Stimulated activated naive B cell treated with anti-CD40 and anti-IgM and Interleukin-4, amounts not matched to agents 10 μg/mL and 1 μg/mL and 100 μg/mL, for 72 hours (primary cell): ENCODE results near the gene ATRNL1.

ENCODE experiments used
- ATAC-seq, 2 donors: fragments of 150-1000 bp; cut with Tn5 transposase; replicated peaks; 2 replicates each; pipeline ENCODE4 v1.10.0; 2021; ENCODE audit warnings: moderate library complexity in 1 of 2
- DNase-seq: peaks from one replicate; pipeline ENCODE4 v3.0.0; 2021
- H3K27ac Mint-ChIP-seq: one replicate; pipeline ENCODE4 v1.8.0; 2022; ENCODE audit warnings: mild to moderate bottlenecking, mixed read lengths
- H3K27me3 Mint-ChIP-seq, 2 donors: one replicate each; pipeline ENCODE4 v1.8.0; 2022; ENCODE audit warnings: mixed read lengths in 2 of 2
- H3K36me3 Mint-ChIP-seq, 2 donors: one replicate each; pipeline ENCODE4 v1.8.0; 2022; ENCODE audit warnings: mixed read lengths in 2 of 2, mild to moderate bottlenecking in 1 of 2
- H3K4me1 Mint-ChIP-seq, 2 donors: one replicate each; pipeline ENCODE4 v1.8.0; 2022; ENCODE audit warnings: mixed read lengths in 2 of 2, mild to moderate bottlenecking in 1 of 2
- H3K4me3 Mint-ChIP-seq, 2 donors: one replicate each; pipeline ENCODE4 v1.8.0; 2022; ENCODE audit warnings: mild to moderate bottlenecking in 2 of 2, mixed read lengths in 2 of 2, moderate library complexity in 1 of 2
- H3K9me3 Mint-ChIP-seq, 2 donors: one replicate each; pipeline ENCODE4 v1.8.0; 2022; ENCODE audit warnings: mixed read lengths in 2 of 2, mild to moderate bottlenecking in 1 of 2

The ATRNL1 gene

DNA sequence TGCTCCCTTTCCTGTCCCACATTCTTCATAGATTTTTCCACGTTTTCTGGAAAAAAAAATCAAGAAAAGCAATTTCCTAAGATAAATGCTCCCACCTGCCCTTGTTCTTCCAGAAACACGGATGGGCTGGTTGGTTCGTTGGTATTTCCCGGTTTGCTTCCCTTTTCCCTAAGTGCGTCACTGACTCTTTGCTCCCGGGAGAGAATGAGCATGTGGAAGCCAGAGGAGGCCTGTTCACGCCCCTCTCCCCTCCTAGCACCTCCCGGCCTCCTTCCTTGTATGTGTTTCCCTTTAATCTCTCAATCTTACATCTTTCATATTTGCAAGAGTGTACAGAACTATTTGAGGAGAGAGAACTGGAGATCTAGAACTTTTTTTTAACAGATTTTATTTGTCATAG lies 737.9 kb downstream of the ATRNL1 start:
- Mint-ChIP-seq H3K27ac (no peak overlapping the region), H3K27me3 (no peaks in the 10 kb centered on the region), H3K9me3 (peaks cover 0 to 3% of the 10 kb centered on the region in 2 donors), H3K36me3 (no peaks in the 10 kb centered on the region), H3K4me1 (no peaks in the 10 kb centered on the region), H3K4me3 (no peak overlapping the region)
- DNase-seq: no peak
- ATAC-seq: no peak

DNA sequence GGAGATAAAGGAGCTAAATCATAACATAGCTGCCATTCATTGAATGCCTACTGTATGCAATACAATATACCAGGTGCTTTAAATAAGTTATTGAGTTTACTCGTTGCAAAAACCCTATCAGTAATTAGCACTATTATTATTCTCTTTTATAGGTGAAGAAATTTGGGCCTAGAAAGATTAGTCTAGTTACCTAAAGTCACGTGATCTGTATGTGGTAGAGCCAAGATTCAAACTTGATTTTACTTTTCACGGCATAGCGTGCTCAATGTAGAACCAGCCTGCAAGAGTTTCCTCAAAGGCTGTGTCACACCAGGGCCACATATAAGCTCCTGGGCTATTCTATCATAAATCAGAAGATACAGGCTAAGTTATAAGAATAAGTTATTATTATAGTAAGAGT lies 740.0 kb downstream of the ATRNL1 start:
- no peak for ATAC-seq
- Mint-ChIP-seq H3K4me1 (no peaks in the 10 kb centered on the region), H3K27me3 (no peaks in the 10 kb centered on the region), H3K27ac (no peak overlapping the region), H3K4me3 (no peak overlapping the region), H3K36me3 (no peaks in the 10 kb centered on the region), H3K9me3 (peaks cover 0 to 3% of the 10 kb centered on the region in 2 donors)
- DNase-seq: no peak

DNA sequence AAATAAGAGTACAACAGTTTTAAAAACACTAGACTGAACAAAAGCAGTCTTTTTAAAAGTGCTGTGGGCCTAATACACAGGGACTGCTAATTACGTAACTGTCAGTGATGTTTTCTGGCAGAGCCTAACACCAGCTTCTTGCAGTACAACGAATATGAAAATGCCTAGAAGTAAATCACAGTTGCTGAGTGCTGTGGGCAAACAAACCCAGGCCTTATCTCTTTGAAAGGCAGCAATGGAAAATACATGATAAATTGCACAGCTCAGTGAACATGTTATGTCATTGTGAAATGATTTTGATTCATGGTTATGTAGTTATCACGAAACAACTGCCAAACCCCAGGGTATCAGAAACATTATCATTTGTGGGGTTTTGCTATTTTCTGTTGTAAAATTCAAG lies 751.4 kb downstream of the ATRNL1 start:
- Mint-ChIP-seq H3K4me3 (no peak overlapping the region), H3K27ac (no peak overlapping the region), H3K27me3 (no peaks in the 10 kb centered on the region), H3K36me3 (no peaks in the 10 kb centered on the region), H3K9me3 (peaks cover 0 to 7% of the 10 kb centered on the region in 2 donors), H3K4me1 (no peaks in the 10 kb centered on the region)
- DNase-seq (no peak), ATAC-seq (no peak)

DNA sequence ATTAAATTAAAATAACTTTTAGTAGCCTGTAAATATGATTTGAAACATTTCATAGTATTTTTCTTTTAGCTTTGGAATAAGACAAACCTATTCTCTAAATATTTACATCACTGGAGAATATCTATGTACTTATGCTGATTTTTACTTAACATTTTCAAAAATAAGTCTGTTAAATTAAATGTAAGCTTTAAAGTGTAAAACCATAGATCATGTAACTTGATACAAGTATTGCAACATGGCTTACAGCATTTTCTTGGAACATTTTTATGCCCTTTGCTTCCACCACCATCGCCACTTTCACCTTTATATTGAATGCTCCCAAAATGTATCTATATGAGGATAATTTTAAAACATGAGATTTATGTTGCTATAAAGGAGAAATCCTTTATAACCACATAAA lies 752.8 kb downstream of the ATRNL1 start:
- no peak overlapping the region for H3K27ac Mint-ChIP-seq
- no peaks in the 10 kb centered on the region for H3K36me3 Mint-ChIP-seq
- no peak for ATAC-seq
- H3K4me3 Mint-ChIP-seq: no peak overlapping the region
- no peak for DNase-seq
- peaks cover 0 to 7% of the 10 kb centered on the region in 2 donors for H3K9me3 Mint-ChIP-seq
- no peaks in the 10 kb centered on the region for H3K27me3 Mint-ChIP-seq
- H3K4me1 Mint-ChIP-seq: no peaks in the 10 kb centered on the region

DNA sequence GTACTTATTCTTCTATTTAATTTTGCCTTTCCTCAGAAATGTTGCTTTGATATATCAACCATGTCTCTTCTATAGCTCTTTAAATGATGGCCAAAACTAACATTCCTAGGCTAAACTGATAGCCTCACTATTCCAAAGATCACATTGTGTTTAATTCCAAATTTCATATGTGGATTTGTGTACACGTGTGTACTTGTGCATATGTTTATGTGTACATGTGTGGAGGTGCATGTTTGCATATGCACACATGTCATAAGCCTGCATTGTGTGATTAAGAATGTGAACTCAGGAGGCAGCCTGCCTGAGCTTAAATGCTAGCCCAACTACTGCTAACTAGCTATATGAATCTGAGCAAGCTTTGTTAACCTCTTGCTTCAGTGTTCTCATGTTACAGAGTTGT lies 753.4 kb downstream of the ATRNL1 start:
- Mint-ChIP-seq H3K4me1 (no peaks in the 10 kb centered on the region), H3K36me3 (no peaks in the 10 kb centered on the region), H3K27ac (no peak overlapping the region), H3K4me3 (no peak overlapping the region), H3K27me3 (no peaks in the 10 kb centered on the region), H3K9me3 (peaks cover 0 to 7% of the 10 kb centered on the region in 2 donors)
- ATAC-seq: no peak
- DNase-seq: no peak

DNA sequence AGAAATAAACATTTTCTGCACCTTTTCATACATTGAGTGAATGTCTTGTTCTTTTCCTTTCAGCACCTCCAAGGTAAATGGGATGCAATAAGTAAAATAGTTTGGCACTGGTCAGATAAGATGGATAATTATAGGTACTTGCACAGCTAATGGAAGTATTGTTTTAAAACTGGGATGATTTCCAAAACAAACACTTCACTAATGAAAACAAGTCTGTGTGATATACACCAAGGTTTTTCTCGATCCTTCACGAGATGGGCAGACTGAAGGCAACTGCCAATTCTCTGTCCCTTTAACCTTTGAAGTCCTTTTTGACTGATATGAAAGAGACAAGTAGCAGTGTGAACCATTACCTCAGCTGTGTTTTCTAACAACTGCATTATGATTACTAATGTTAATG lies 756.0 kb downstream of the ATRNL1 start:
- DNase-seq (no peak), ATAC-seq (no peak)
- Mint-ChIP-seq H3K27ac (no peak overlapping the region), H3K9me3 (peaks cover 0 to 3% of the 10 kb centered on the region in 2 donors), H3K27me3 (no peaks in the 10 kb centered on the region), H3K4me1 (no peaks in the 10 kb centered on the region), H3K36me3 (no peaks in the 10 kb centered on the region), H3K4me3 (no peak overlapping the region)

DNA sequence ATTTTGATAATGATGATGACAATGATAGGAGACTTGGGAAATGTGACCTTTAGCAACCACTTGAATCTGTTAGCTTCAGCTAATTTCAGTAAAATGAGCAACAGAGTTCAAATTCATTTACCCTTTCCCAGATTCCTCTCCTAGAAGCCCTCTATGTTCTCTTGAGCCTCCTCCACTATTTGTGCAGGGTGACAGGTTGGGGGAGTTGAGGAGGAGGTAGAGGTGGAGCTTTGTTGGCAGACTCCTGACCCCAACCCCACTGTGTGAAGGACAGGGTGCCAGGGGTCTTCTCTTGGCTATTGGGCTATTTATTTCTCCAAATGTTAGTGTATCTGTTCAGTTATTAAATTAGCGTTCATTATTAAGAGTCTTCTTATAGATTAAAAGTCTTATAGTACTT lies 757.5 kb downstream of the ATRNL1 start:
- Mint-ChIP-seq H3K36me3 (no peaks in the 10 kb centered on the region), H3K27me3 (no peaks in the 10 kb centered on the region), H3K9me3 (peaks cover 1 to 3% of the 10 kb centered on the region in 2 donors), H3K4me1 (no peaks in the 10 kb centered on the region), H3K4me3 (no peak overlapping the region), H3K27ac (no peak overlapping the region)
- ATAC-seq (no peak), DNase-seq (no peak)

DNA sequence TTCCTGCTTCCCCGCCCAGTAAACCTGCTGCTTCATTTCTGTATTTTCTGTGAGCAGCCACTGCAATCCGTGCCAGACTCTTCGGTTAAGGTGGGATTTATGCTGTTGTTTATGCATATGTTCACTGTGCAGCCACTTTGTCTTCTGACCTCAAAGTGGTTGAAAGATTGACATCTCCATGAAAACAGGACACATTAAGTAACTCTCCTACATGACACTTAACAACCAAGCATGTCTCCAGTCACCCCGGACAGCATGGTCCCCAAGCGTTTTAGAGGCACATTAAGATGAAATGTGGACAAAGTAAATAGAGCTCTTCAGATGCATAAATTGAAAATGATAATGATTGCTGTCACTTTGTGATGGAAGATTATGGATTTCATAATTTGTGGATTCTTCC lies 758.5 kb downstream of the ATRNL1 start:
- no peak overlapping the region for H3K27ac Mint-ChIP-seq
- no peaks in the 10 kb centered on the region for H3K4me1 Mint-ChIP-seq
- DNase-seq: no peak
- no peak for ATAC-seq
- H3K4me3 Mint-ChIP-seq: no peak overlapping the region
- H3K27me3 Mint-ChIP-seq: no peaks in the 10 kb centered on the region
- peaks cover 0 to 1% of the 10 kb centered on the region in 2 donors for H3K9me3 Mint-ChIP-seq
- H3K36me3 Mint-ChIP-seq: no peaks in the 10 kb centered on the region

DNA sequence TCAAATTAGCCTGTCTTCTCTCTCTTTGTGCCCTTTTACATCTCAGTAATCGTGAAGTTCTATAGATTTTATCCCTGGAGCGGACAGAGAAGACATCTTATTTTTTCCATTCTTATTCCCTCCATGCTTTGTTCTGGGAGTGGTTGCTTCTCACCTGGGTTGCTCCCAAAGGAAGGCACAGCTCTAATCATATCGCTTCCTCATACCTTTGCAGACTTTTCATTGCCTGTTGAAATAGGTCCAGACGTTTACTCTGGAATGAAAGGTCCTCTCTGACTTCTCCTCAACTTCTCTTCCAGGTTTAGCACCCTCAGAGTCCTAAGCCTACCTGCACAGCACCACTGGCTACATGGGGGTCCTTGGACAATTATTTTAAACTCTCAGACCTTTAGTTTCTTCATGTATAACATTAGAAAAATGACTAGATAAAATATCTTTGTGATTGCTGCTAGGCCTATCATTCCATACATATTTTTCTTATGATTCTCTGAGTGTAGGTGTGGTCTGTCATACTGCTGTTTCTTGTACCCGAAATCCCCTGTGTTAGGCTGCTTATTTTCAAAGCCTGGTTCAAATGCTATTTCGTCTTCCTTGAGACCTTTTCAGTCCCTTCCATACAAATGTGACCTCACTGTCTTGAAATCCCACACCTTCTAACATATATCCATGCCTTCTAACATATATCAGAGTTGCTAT lies 761.7 kb downstream of the ATRNL1 start:
- no peak for DNase-seq
- H3K27me3 Mint-ChIP-seq: no peaks in the 10 kb centered on the region
- ATAC-seq: no peak

DNA sequence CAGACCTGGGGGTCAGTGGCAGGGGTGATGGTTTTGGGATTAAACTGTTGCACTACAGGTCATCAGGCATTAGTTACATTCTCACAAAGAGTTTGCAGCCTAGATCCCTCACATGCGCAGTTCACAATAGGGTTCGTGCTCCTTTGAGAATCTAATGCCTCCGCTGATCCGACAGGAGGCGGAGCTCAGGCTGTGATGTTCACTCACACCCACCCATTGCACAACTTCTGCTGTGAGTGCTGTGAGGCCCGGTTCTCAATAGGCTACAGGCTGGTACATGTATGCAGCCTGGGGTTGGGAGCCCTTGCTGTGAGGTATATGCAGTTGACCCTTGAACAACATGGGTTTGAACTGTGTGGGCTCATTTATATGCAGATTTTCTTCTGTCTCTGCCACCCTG lies 763.4 kb downstream of the ATRNL1 start:
- Mint-ChIP-seq H3K4me1 (no peaks in the 10 kb centered on the region), H3K27me3 (no peaks in the 10 kb centered on the region), H3K9me3 (peaks cover 3 to 4% of the 10 kb centered on the region in 2 donors), H3K4me3 (no peak overlapping the region), H3K36me3 (no peaks in the 10 kb centered on the region), H3K27ac (no peak overlapping the region)
- DNase-seq (no peak), ATAC-seq (no peak)

More for the DNA sequence above, 761.7 kb downstream of the ATRNL1 start:
- Mint-ChIP-seq H3K27ac (no peak overlapping the region), H3K9me3 (peaks cover 0 to 4% of the 10 kb centered on the region in 2 donors), H3K4me1 (no peaks in the 10 kb centered on the region), H3K4me3 (no peak overlapping the region), H3K36me3 (no peaks in the 10 kb centered on the region)

DNA sequence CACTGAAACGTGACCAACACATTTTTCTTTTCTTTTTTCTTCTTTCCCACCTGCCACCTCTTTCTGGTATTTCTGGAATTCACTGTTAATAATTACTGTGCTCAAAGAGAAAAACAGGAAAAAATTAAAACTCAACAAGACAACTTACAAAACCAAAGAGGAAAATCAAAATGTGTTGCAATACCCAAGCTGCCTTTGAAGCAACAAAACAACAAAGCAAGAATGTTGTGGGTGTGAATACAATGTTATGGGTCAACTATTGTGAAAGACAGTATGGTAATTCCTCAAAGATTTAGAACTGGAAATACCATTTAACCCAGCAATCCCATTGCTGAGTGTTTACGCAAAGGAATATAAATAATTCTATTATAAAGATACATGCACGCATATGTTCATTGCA lies 764.7 kb downstream of the ATRNL1 start:
- DNase-seq (no peak), ATAC-seq (no peak)
- H3K27me3 Mint-ChIP-seq: no peaks in the 10 kb centered on the region
- no peaks in the 10 kb centered on the region for H3K4me1 Mint-ChIP-seq
- H3K4me3 Mint-ChIP-seq: no peak overlapping the region
- H3K36me3 Mint-ChIP-seq: no peaks in the 10 kb centered on the region
- peaks cover 3 to 4% of the 10 kb centered on the region in 2 donors for H3K9me3 Mint-ChIP-seq
- H3K27ac Mint-ChIP-seq: no peak overlapping the region

DNA sequence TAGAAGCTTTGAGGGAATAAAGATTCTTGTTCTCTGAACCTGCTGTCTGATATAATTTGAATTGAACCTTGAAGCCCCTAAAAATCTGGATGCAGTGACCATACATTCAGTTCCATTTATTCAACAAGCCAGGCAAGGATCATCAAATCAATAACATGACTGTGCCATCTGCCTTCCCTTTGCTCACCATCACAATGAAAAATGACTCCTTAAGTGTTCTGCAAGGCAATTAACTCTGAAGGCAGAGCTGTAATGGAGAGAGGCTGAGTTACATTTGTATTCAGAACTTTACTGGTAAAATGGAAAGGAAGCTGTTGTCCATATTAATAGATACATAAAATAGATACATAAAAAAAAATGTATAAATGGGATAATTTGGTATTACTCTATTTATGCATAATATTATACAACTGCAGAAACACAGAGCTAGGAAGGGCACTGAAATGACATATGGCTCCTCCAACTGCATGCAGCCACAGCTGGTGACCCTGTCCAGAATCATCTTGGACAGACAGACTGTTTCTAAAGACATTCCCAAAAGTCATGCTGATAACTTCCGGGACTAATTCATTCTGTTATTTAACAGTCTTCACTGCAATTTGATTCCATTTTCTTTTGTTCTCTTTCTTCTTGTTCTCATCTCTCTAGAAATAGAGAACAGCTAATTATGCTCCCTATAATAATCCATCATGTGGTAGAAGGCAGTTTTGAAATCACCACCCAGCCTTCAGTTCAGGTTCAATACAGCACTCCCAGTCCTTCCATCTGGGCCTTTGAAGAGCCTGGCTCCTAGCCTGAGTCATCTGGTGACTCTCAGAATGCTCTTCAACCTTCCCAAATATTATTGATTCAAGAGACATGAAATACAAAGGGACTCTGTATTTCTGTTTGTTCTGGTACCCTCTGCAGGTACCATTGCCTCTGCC lies 767.3 kb downstream of the ATRNL1 start:
- Mint-ChIP-seq H3K9me3 (peaks cover 3% of the 10 kb centered on the region in 2 donors), H3K36me3 (no peaks in the 10 kb centered on the region), H3K27ac (no peak overlapping the region), H3K4me1 (no peaks in the 10 kb centered on the region), H3K4me3 (no peak overlapping the region), H3K27me3 (no peaks in the 10 kb centered on the region)
- DNase-seq: no peak
- ATAC-seq: no peak

DNA sequence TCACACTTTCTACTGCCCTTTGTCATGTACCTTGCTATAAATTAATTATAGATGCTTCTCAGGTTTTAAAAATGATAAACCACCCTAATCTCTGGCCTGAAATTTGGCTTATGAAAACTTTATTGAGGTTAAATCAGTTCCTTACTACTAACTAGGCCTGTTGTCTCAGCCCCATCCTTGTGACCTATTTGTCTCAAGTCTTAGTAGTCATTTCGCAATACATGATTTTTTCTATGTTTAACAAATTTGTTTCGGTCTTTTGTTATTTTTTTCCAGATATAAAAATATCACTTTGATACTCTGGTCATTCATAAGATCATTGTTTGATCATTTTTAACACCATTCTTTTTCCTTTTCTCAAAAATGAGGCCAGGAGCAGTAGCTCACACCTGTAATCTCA lies 768.3 kb downstream of the ATRNL1 start:
- no peak for DNase-seq
- H3K4me1 Mint-ChIP-seq: no peaks in the 10 kb centered on the region
- no peak overlapping the region for H3K27ac Mint-ChIP-seq
- H3K9me3 Mint-ChIP-seq: peaks cover 3% of the 10 kb centered on the region in 2 donors
- no peak overlapping the region for H3K4me3 Mint-ChIP-seq
- ATAC-seq: no peak
- no peaks in the 10 kb centered on the region for H3K36me3 Mint-ChIP-seq
- no peaks in the 10 kb centered on the region for H3K27me3 Mint-ChIP-seq

DNA sequence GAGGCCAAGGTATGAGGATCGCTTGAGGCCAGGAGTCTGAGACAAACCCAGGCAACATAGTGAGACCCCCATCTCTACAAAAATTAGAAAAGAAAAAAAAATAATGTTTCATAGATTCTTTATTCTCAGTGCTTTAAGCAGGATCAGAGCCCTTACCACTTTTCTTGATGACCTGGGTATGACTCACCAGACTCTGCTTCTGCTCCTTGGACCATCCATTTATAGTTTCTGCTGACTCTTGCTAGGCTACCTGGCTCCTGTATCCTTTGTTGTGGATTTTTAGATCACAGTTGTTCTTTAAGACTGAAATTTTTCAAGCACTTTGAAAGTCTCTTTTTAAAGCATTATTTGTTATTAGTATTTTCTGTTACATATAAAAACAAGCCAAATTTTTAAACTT lies 768.7 kb downstream of the ATRNL1 start:
- Mint-ChIP-seq H3K4me3 (no peak overlapping the region), H3K9me3 (peaks cover 3% of the 10 kb centered on the region in 2 donors), H3K4me1 (no peaks in the 10 kb centered on the region), H3K27me3 (no peaks in the 10 kb centered on the region), H3K36me3 (no peaks in the 10 kb centered on the region), H3K27ac (no peak overlapping the region)
- DNase-seq: no peak
- no peak for ATAC-seq

DNA sequence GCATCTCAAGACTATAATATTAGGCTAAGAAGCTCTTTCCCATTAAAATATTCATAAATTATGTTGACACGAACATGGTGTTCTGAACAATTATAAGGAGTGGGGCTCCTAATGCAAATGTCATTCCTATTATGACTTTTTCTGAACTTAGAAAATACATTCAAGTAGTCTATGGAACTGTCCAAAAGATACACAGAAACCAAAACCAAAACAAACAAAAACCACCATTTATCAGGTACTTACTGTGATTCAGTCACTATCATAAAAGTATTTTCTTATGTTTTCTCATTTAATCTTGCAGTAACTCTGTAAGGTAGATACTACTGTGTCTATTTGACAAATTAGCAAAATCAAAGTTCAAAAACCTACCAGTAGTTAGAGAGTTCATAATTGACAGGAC lies 773.0 kb downstream of the ATRNL1 start:
- Mint-ChIP-seq H3K4me1 (no peaks in the 10 kb centered on the region), H3K27me3 (no peaks in the 10 kb centered on the region), H3K9me3 (no peaks in the 10 kb centered on the region), H3K36me3 (no peaks in the 10 kb centered on the region), H3K27ac (no peak overlapping the region), H3K4me3 (no peak overlapping the region)
- DNase-seq: no peak
- no peak for ATAC-seq
